Loucy (cell line): ENCODE measurements around the gene SH3PXD2A.

Source experiments
- H2AFZ ChIP-seq: fragments of 200-600 bp; sonication (generic); 2 replicates; pipeline ENCODE4 v1.6.0; 2016; ENCODE audit warnings: antibody characterized with exemption, mild to moderate bottlenecking, low read length, moderate library complexity
- H3F3A ChIP-seq: fragments of 200-600 bp; 2 replicates; pipeline ENCODE4 v1.6.0; 2016; ENCODE audit warnings: antibody characterized with exemption, low read depth, mild to moderate bottlenecking
- H3K27me3 ChIP-seq: fragments of 200-600 bp; sonication (generic); 2 replicates; pipeline ENCODE4 v1.6.1; 2014; ENCODE audit warnings: low read length, mild to moderate bottlenecking; ENCODE audit not compliant: insufficient read depth, poor library complexity, severe bottlenecking
- H3K36me3 ChIP-seq: fragments of 200-600 bp; sonication (generic); 2 replicates; pipeline ENCODE4 v1.6.1; 2016; ENCODE audit warnings: low read length; ENCODE audit not compliant: insufficient read depth
- H3K4me1 ChIP-seq: fragments of 200-600 bp; sonication (generic); 2 replicates; pipeline ENCODE4 v1.5.1; 2014; ENCODE audit warnings: low read length, mild to moderate bottlenecking; ENCODE audit not compliant: insufficient read depth, poor library complexity, severe bottlenecking
- H3K4me2 ChIP-seq: fragments of 200-600 bp; sonication (generic); 2 replicates; pipeline ENCODE4 v1.6.0; 2014; ENCODE audit warnings: antibody characterized with exemption, low read length, low read depth, mild to moderate bottlenecking; ENCODE audit not compliant: poor library complexity, severe bottlenecking
- H3K4me3 ChIP-seq: fragments of 200-600 bp; sonication (generic); 2 replicates; pipeline ENCODE4 v1.5.1; 2014; ENCODE audit warnings: low read length, mild to moderate bottlenecking, mixed read lengths; ENCODE audit not compliant: poor library complexity, severe bottlenecking
- H3K79me2 ChIP-seq: fragments of 200-600 bp; sonication (generic); 2 replicates; pipeline ENCODE4 v1.6.1; 2014; ENCODE audit warnings: low read length; ENCODE audit not compliant: insufficient read depth
- H3K9ac ChIP-seq: fragments of 200-600 bp; sonication (generic); 2 replicates; pipeline ENCODE4 v1.6.0; 2014; ENCODE audit warnings: mild to moderate bottlenecking, low read depth, low read length, moderate library complexity; ENCODE audit not compliant: poor library complexity, severe bottlenecking
- H3K9me2 ChIP-seq: fragments of 200-600 bp; sonication (generic); replicated peaks from 2 replicates; pipeline ENCODE4 v1.6.1; 2016; ENCODE audit warnings: low read depth, low read length, mixed read lengths
- H3K9me3 ChIP-seq: fragments of 200-600 bp; sonication (generic); 2 replicates; pipeline ENCODE4 v1.6.1; 2014; ENCODE audit warnings: mild to moderate bottlenecking, antibody characterized with exemption, low read length, low read depth; ENCODE audit not compliant: insufficient read depth
- H4K20me1 ChIP-seq: fragments of 200-600 bp; sonication (generic); 2 replicates; pipeline ENCODE4 v1.6.0; 2014; ENCODE audit warnings: antibody characterized with exemption, low read length, mild to moderate bottlenecking; ENCODE audit not compliant: insufficient read depth, poor library complexity, severe bottlenecking
- CTCF ChIP-seq: fragments of 200-600 bp; sonication (generic); conservative IDR thresholded peaks from 2 replicates; pipeline ENCODE4 v1.5.1; 2014; ENCODE audit warnings: mild to moderate bottlenecking, antibody characterized with exemption, low read length
- EZH2phosphoT487 ChIP-seq: fragments of 200-600 bp; IDR thresholded peaks from 2 replicates; pipeline ENCODE4 v1.6.1; 2018; ENCODE audit warnings: antibody characterized with exemption, mild to moderate bottlenecking, moderate library complexity, borderline replicate concordance

Gene SH3PXD2A

GRCh38 chr10:103711351-103711994 lies 143.9 kb downstream of the SH3PXD2A start:
- no peaks in the 10 kb centered on the region for H3K27me3 ChIP-seq
- H3K36me3 ChIP-seq = no peaks in the 10 kb centered on the region
- H3K4me1 ChIP-seq = no peaks in the 10 kb centered on the region
- H3K4me2 ChIP-seq = no peak overlapping the region
- TF ChIP-seq CTCF (peak; percentile 30; the same call in 1 of the 2 replicates), EZH2phosphoT487 (no peak)
- no peaks in the 10 kb centered on the region for H3K9me3 ChIP-seq
- no peaks in the 10 kb centered on the region for H3F3A ChIP-seq
- no peaks in the 10 kb centered on the region for H3K9me2 ChIP-seq
- no peaks in the 10 kb centered on the region for H3K79me2 ChIP-seq
- no peak overlapping the region for H3K4me3 ChIP-seq
- H4K20me1 ChIP-seq = no peaks in the 10 kb centered on the region
- no peak overlapping the region for H2AFZ ChIP-seq
- no peak overlapping the region for H3K9ac ChIP-seq

GRCh38 chr10:103710490-103710889 lies 144.9 kb downstream of the SH3PXD2A start:
- TF ChIP-seq CTCF (no peak), EZH2phosphoT487 (no peak)
- no peaks in the 10 kb centered on the region for H3F3A ChIP-seq
- H3K4me3 ChIP-seq = no peak overlapping the region
- H3K4me2 ChIP-seq = no peak overlapping the region
- no peaks in the 10 kb centered on the region for H3K9me2 ChIP-seq
- H2AFZ ChIP-seq = no peak overlapping the region
- no peaks in the 10 kb centered on the region for H3K36me3 ChIP-seq
- H3K9ac ChIP-seq = no peak overlapping the region
- H3K79me2 ChIP-seq = no peaks in the 10 kb centered on the region
- H4K20me1 ChIP-seq = no peaks in the 10 kb centered on the region
- no peaks in the 10 kb centered on the region for H3K9me3 ChIP-seq
- H3K27me3 ChIP-seq = no peaks in the 10 kb centered on the region
- no peaks in the 10 kb centered on the region for H3K4me1 ChIP-seq

- Histone ChIP-seq H2AFZ (no peak overlapping the region), H3K36me3 (no peaks in the 10 kb centered on the region), H4K20me1 (no peaks in the 10 kb centered on the region), H3K9me3 (no peaks in the 10 kb centered on the region), H3K79me2 (no peaks in the 10 kb centered on the region), H3K9ac (no peak overlapping the region), H3K27me3 (no peaks in the 10 kb centered on the region), H3K4me3 (no peak overlapping the region), H3F3A (no peaks in the 10 kb centered on the region), H3K4me1 (no peaks in the 10 kb centered on the region), H3K4me2 (no peak overlapping the region), H3K9me2 (no peaks in the 10 kb centered on the region)
- no peak for TF ChIP-seq EZH2phosphoT487
- no peak for TF ChIP-seq CTCF
Measured at GRCh38 chr10:103709341-103709920, 145.9 kb downstream of the SH3PXD2A start.
